Measurements from ENCODE around the gene FBXO2. TPM values are rescaled to one million over a fixed set of nuclear protein-coding genes. Genes with fewer than 3 reads are reported as not detected.

FBXO2 gene
- total and polyA plus RNA-seq, 3 donors from 2014 or later: 11.3 to 19.0 (median 17.3) TPM

GRCh38 chr1:11623702-11624101 is 30.5 kb downstream of the FBXO2 start:
- DNase-seq: no peak
- no peak for TF ChIP-seq CTCF (IDR thresholded peaks at IDR 0.05)
- no peak for TF ChIP-seq POLR2A (IDR thresholded peaks at IDR 0.05)
- Histone ChIP-seq H3K4me1 (no peaks in the 10 kb centered on the region), H3K4me3 (no peak overlapping the region), H3K36me3 (ENCODE audit: low read depth, missing control alignments) (no peaks in the 10 kb centered on the region), H3K27ac (no peak overlapping the region), H3K27me3 (no peaks in the 10 kb centered on the region), H3K9me3 (no peaks in the 10 kb centered on the region)
- 78 to 79% methylated on average over 8 of the region's 8 CpGs for WGBS, 2 donors
- intact Hi-C loops (cut with DNase I; ENCODE audit: low total_unique reads): no loop called here

- H3K27me3 ChIP-seq: no peaks in the 10 kb centered on the region
- H3K36me3 ChIP-seq (ENCODE audit: low read depth, missing control alignments): no peaks in the 10 kb centered on the region
- H3K9me3 ChIP-seq: no peaks in the 10 kb centered on the region
- H3K4me1 ChIP-seq: no peaks in the 10 kb centered on the region
- DNase-seq: no peak
- 53 to 63% methylated on average over 3 of the region's 3 CpGs for WGBS, 2 donors
- intact Hi-C loops (cut with DNase I; ENCODE audit: low total_unique reads): no loop called here
- TF ChIP-seq POLR2A (IDR thresholded peaks at IDR 0.05) (no peak), CTCF (IDR thresholded peaks at IDR 0.05) (no peak)
- no peak overlapping the region for H3K4me3 ChIP-seq
- no peak overlapping the region for H3K27ac ChIP-seq
Observed at GRCh38 chr1:11622398-11622797, 31.8 kb downstream of the FBXO2 start.

- Histone ChIP-seq H3K36me3 (ENCODE audit: low read depth, missing control alignments) (no peaks in the 10 kb centered on the region), H3K27me3 (no peaks in the 10 kb centered on the region), H3K4me1 (no peaks in the 10 kb centered on the region), H3K9me3 (no peaks in the 10 kb centered on the region), H3K4me3 (no peak overlapping the region), H3K27ac (no peak overlapping the region)
- intact Hi-C loops (cut with DNase I; ENCODE audit: low total_unique reads): no loop called here
- WGBS, 2 donors: 89 to 91% methylated on average over 5 of the region's 5 CpGs
- no peak for TF ChIP-seq POLR2A (IDR thresholded peaks at IDR 0.05)
- DNase-seq: no peak
Observed at GRCh38 chr1:11620924-11621323, 33.3 kb downstream of the FBXO2 start.

GRCh38 chr1:11620405-11620804 is 33.8 kb downstream of the FBXO2 start:
- no peak for TF ChIP-seq POLR2A (IDR thresholded peaks at IDR 0.05)
- no peak for TF ChIP-seq CTCF (IDR thresholded peaks at IDR 0.05)
- H3K36me3 ChIP-seq (ENCODE audit: low read depth, missing control alignments): no peaks in the 10 kb centered on the region
- WGBS, 2 donors: 53 to 62% methylated on average over 12 of the region's 12 CpGs
- no peaks in the 10 kb centered on the region for H3K9me3 ChIP-seq
- no peaks in the 10 kb centered on the region for H3K27me3 ChIP-seq
- intact Hi-C loops (cut with DNase I; ENCODE audit: low total_unique reads): no loop called here
- no peak overlapping the region for H3K4me3 ChIP-seq
- H3K27ac ChIP-seq: no peak overlapping the region
- DNase-seq: no peak
- H3K4me1 ChIP-seq: no peaks in the 10 kb centered on the region

GRCh38 chr1:11617741-11618140 is 36.5 kb downstream of the FBXO2 start:
- no peak for DNase-seq
- TF ChIP-seq CTCF (IDR thresholded peaks at IDR 0.05): no peak
- no peak for TF ChIP-seq POLR2A (IDR thresholded peaks at IDR 0.05)
- Histone ChIP-seq H3K4me3 (no peak overlapping the region), H3K36me3 (ENCODE audit: low read depth, missing control alignments) (no peaks in the 10 kb centered on the region), H3K27ac (no peak overlapping the region), H3K9me3 (no peaks in the 10 kb centered on the region), H3K4me1 (no peaks in the 10 kb centered on the region), H3K27me3 (no peaks in the 10 kb centered on the region)
- intact Hi-C loops (cut with DNase I; ENCODE audit: low total_unique reads): no loop called here
- WGBS, 2 donors: 83 to 94% methylated on average over 2 of the region's 2 CpGs
